GM19395 (cell line): ENCODE data around the gene SLC1A5.

Experiments used
- ATAC-seq: cut with Tn5 transposase; IDR thresholded peaks from one replicate; pipeline ENCODE4 v1.9.1; 2021; ENCODE audit warnings: mild to moderate bottlenecking, moderate library complexity; ENCODE audit not compliant: unreplicated experiment

Gene SLC1A5

DNA sequence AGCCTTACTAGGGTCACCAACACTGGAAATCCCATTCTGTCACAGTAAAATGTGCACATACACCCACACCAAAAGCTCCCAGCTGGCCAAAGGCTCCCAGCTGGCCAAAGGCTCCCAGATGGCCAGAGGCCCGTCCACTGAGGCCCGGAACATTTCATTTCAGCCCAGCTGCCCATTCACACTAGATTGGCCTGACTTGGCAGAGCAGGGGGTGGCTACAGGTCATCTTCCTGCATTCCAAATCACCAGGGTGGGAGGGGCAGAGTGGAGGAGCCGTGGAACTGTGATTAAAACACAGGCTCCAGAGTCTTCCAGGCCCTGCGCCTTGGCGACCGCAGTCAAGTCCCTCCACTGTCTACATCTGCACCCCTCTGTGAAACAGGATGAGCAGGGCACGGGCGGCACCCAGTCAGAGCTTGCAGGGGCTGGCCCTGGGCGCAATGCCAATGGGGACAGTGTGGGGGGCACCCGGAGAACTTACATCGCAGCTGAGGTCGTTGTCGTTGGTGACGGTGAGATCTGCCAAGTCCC is 61.4 kb downstream of the SLC1A5 start:
- ATAC-seq = no peak

DNA sequence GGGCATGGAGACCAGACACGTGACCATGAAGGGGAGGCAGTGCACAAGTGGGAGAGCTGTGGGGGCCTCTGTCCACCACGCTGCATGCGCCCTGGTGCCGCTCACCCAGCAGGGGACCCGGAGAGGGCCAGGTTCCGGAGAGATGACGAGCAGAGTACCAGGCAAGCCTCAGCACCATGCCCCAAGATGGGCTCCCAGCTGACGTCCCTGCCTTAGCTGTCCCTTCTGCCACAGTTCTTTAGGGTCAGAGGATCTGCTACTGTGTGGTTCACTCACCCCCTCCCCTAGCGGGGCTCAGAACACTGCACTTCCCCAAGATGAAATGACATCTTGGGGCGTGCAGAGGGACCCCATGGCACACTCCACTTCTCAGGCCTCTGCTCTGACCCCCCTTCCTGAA is 61.8 kb downstream of the SLC1A5 start:
- no peak for ATAC-seq

DNA sequence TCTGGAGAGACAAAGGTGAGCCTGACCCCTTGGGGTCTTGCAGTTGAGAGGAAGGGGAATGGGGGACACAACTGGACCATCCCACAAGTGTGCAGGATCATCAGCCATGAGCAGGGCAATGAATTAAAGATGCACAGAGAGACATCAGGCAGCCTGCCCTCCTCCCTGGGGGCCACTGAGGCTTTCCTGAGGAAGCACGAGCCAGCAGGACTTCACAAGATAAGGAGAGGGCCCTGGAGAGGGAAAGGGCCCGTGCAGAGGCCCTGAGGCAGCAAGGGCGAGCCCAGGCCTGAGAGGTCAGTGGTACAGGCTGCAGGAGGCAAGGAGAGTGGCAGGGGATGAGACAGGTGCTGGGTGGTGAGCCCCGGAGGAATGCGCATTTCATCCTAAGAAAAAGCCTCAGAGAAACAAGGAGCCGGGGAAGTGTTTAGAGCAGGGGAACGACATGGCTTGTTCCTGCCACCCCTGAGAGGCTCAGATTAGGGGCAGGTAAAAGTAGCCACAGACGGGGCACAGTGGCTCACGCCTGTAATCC is 62.5 kb downstream of the SLC1A5 start:
- no peak for ATAC-seq

DNA sequence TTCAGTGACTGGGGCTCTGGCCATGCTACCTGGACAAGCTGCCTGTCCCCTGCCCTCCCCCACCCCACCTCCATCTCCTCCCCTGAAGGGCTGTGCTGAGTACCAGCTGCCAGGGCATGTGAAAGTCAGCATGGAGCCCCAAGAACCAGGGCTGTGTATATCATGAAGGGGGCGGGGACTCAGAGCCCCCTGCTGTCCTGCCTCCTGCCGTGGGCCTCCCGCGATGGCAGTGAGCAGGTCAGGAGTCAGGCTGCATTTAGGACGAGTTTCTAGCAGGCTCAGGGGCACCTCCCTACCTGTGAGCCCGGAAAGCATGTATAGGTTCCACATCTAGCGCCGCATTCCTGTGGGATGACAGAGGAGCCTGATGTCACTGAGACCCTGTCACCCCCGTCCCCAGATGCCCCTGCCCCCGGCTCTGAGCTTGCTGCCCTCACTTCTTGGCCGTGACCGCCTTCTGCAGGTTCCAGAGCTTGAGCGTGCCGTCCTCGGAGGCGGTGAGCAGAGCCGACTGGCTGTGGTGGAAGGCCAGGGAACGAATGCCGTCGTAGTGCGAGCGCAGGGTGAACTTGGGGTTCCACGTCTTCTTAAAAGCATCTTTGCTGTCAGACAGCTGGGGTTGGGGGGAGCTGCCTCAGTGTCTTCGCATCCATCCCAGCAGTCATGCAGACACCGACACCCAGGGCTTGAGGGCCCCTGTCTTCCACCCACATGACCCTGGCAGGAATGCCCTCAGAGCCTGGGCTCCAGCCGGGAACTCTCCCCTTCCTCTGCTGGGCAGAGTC is 63.2 kb downstream of the SLC1A5 start:
- ATAC-seq = no peak
